Upper lobe of right lung (tissue), 1 donor: ENCODE results near the gene PVALB. TPM values are rescaled to one million over a fixed set of nuclear protein-coding genes. Genes with fewer than 3 reads are reported as not detected.

ENCODE experiments used
- ATAC-seq: fragments of 200-7000 bp; cut with Tn5 transposase; one replicate; pipeline ENCODE4 v1.9.1; 2020; ENCODE audit warnings: mild to moderate bottlenecking, moderate library complexity
- DNase-seq: peaks from one replicate; pipeline ENCODE4 v3.0.0-alpha.2; 2020
- H3K27ac ChIP-seq: fragments of 200-600 bp; one replicate; pipeline ENCODE4 v1.8.0; 2022
- H3K27me3 ChIP-seq: fragments of 200-600 bp; one replicate; pipeline ENCODE4 v1.8.0; 2022; ENCODE audit warnings: mild to moderate bottlenecking
- H3K36me3 ChIP-seq: fragments of 200-600 bp; one replicate; pipeline ENCODE4 v1.8.0; 2022
- H3K4me1 ChIP-seq: fragments of 200-600 bp; one replicate; pipeline ENCODE4 v1.8.0; 2022
- H3K4me3 ChIP-seq: fragments of 200-600 bp; one replicate; pipeline ENCODE4 v1.8.0; 2022; ENCODE audit warnings: mild to moderate bottlenecking
- H3K9me3 ChIP-seq: fragments of 200-600 bp; one replicate; pipeline ENCODE4 v1.8.0; 2022
- intact Hi-C: fragments of 100-400 bp; cut with DNase I; formaldehyde crosslinking; loops from one replicate; pipeline ENCODE4 v1.11.0; 2022
- long read RNA-seq: library from polyadenylated mRNA; unstranded; transcript quantifications from one replicate; pipeline ENCODE4 v2.0.0, GENCODE V29; 2021
- total RNA-seq: library from RNA; stranded (reverse); fragmentation: NEBNext Ultra II Directional; extraction: Animal tissue kit (Norgen Biotek cat#: 25700); gene quantifications from one replicate; pipeline ENCODE4 v1.2.1, GENCODE V29; 2021
- TF ChIP-seq, protein P1 (sequence below): fragments of 200-600 bp; IDR thresholded peaks from one replicate; pipeline ENCODE4 v1.8.0; 2022; ENCODE audit warnings: antibody characterized with exemption
- donor health status: DM: no; HTN: yes; CAD: no; lungs with severe emphysema.

The PVALB gene, protein sequence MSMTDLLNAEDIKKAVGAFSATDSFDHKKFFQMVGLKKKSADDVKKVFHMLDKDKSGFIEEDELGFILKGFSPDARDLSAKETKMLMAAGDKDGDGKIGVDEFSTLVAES
- total RNA-seq, result 2.5 TPM
- long read RNA-seq, partial matches to known transcripts, result 0 of 2 reads
- long read RNA-seq, other reads (novel, unspliced or antisense), result 0 of 2 reads

DNA sequence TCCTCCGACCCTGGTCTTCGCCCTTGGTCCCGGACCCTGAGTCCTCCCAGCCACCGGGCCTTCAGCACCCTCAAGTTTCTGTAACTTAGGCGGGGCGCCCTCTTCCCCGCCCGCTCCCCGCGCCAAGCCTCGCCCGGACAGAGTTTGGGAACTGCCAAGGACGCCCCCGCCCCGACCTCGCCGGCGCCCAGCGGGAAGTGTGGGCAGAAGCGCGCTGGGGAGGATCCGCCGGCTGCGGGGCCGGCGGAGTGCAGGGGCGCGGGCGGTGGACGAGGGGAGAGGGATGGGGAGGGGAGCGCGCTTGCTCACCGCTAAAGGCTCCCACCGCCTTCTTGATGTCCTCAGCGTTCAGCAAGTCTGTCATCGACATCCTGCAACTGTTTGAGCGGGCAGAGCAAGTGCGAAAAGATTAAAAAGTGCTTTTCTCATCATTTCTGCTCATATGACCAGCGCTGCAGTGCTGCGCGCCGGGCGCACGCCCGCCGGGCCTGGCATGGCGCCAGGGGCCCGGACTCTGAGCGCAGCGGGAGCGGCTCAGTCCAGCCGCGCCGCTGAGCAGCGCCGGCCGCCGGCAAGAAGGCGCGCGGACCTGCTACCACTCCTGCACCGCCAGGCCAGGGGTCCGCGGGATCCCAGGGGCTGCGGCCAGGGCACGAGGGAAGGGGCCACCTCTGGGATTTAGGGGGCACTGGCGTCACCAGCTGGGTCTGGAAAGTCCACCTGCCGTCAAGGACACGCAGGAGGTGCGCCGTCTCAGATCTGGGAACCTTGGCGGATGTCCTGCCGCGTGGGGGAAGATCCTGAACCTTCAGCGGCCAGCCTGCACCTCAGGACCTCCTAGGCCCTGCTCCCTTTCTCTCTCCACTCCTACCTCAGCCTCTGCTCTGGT is at the start of gene PVALB:
PVALB (minus strand) TSS at position 400 of the 889 bp plus-strand sequence; CDS start at position 370, 30 bp downstream.
- DNase-seq, result no peak

DNA sequence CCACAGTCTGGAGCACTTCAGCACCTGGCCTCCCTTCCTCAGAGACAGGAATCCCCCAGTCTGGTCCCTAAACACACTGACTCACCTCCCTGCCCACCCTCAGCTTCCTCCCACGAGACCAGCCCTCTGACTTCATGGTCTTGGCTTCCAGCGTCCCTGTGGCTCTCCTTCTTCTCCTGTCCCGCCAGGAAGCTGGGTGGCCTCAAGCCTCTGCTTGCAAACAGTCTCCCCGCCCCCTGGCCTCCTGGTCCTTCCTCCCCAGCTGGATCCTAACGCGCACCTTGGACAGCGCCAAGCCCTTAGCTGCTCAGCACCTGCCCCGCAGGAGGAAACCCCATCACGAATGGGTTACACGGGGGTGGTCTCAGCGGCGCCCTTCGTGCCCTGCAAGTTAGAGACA is 48.5 kb upstream of the PVALB start:
- DNase-seq (peak; percentile 64), ATAC-seq (no peak)
- intact Hi-C loops, result no loop called here
- Histone ChIP-seq H3K4me1 (peaks cover 7% of the 10 kb centered on the region), H3K4me3 (no peak overlapping the region), H3K27me3 (no peaks in the 10 kb centered on the region), H3K9me3 (no peaks in the 10 kb centered on the region), H3K36me3 (no peaks in the 10 kb centered on the region), H3K27ac (no peak overlapping the region)
- TF ChIP-seq, protein P1, sequence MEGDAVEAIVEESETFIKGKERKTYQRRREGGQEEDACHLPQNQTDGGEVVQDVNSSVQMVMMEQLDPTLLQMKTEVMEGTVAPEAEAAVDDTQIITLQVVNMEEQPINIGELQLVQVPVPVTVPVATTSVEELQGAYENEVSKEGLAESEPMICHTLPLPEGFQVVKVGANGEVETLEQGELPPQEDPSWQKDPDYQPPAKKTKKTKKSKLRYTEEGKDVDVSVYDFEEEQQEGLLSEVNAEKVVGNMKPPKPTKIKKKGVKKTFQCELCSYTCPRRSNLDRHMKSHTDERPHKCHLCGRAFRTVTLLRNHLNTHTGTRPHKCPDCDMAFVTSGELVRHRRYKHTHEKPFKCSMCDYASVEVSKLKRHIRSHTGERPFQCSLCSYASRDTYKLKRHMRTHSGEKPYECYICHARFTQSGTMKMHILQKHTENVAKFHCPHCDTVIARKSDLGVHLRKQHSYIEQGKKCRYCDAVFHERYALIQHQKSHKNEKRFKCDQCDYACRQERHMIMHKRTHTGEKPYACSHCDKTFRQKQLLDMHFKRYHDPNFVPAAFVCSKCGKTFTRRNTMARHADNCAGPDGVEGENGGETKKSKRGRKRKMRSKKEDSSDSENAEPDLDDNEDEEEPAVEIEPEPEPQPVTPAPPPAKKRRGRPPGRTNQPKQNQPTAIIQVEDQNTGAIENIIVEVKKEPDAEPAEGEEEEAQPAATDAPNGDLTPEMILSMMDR, result no peak

More for the DNA sequence above, at the start of gene PVALB:
- TF ChIP-seq, protein P1, result no peak
- Histone ChIP-seq H3K4me1 (peaks cover 14% of the 10 kb centered on the region), H3K27me3 (peaks cover 70% of the 10 kb centered on the region), H3K36me3 (no peaks in the 10 kb centered on the region), H3K27ac (no peak within 1 kb of the TSS), H3K9me3 (no peaks in the 10 kb centered on the region), H3K4me3 (peak within 1 kb of the TSS; percentile 36)
- peak; percentile 80 for ATAC-seq
- intact Hi-C loops, result no loop called here

DNA sequence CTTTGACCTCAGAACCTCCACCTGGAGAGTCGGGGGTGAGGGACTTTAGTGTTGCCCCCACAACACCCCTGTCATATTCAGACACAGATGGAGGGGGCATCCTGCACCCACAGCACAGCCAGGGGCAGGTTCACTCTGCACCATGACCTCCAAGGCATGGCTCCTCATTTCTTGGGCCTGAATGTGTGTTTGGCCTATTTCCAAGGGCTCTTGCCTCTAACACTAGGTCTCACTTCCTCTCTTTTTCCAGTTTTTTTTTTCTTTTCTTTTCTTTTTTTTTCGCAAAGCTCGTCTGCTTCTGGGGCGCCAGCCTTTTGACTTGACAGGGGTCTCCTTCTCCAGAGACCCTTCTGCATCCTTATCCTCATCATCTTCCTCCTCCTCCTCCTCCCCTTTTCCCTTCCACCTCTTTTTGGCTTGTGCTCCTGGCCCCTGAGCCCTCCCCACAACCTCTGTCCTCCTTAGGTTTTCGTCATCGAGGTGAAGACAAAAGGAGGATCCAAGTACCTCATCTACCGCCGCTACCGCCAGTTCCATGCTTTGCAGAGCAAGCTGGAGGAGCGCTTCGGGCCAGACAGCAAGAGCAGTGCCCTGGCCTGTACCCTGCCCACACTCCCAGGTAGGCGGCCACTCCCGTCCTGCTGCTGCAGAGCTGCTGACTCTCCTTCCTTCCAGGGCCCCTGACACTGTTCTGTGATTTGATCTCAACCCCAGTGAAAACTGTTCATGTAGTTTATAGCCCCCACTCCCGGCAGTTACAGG is 47.8 kb upstream of the PVALB start:
- Histone ChIP-seq H3K4me3 (no peak overlapping the region), H3K27me3 (no peaks in the 10 kb centered on the region), H3K4me1 (peaks cover 10% of the 10 kb centered on the region), H3K9me3 (no peaks in the 10 kb centered on the region), H3K27ac (no peak overlapping the region), H3K36me3 (no peaks in the 10 kb centered on the region)
- intact Hi-C loops, result no loop called here
- DNase-seq (peak; percentile 57), ATAC-seq (no peak)
- TF ChIP-seq, protein P1, result no peak

DNA sequence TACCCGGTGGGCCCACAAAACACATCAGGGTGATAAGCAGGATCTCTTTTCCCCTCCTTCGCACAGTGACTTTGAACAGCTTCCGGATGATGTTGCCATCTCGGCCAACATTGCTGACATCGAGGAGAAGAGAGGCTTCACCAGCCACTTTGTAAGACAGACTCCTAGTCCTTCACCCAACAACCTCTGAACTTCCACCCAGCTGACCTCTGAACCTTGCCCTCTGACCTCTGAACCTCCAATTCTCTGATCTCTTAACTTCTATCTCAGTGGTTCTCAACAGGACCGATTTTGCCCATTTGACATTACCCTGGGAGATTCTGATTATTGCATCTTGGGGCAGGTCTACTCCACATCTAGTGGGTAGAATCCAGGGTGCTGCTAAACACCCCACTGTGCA is 47.1 kb upstream of the PVALB start:
- TF ChIP-seq, protein P1, result no peak
- H3K9me3 ChIP-seq, result no peaks in the 10 kb centered on the region
- DNase-seq (no peak), ATAC-seq (no peak)
- peaks cover 10% of the 10 kb centered on the region for H3K4me1 ChIP-seq
- no peaks in the 10 kb centered on the region for H3K27me3 ChIP-seq
- intact Hi-C loops, result no loop called here
- H3K27ac ChIP-seq, result no peak overlapping the region
- H3K4me3 ChIP-seq, result no peak overlapping the region
- no peaks in the 10 kb centered on the region for H3K36me3 ChIP-seq

DNA sequence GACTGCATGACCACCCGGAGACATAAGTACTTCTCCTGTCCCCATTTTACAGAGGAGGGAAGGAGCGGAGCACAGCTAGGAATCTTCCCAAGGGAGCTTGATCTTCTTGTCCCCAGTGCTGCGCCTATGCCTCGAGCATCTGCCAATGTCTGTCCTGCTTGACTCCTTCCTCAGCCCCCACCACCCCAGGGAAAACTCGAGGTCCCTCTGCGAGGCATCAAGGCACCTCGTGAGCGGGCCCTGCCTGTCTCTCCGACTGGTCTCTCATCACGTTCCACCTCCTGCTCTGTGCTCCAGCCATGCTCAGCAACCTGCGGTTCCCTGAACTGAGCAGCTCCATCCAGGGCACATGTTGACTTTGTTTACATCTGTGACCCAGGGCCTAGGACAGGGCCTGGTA is 46.4 kb upstream of the PVALB start:
- H3K9me3 ChIP-seq, result no peaks in the 10 kb centered on the region
- no peaks in the 10 kb centered on the region for H3K27me3 ChIP-seq

More for the DNA sequence above, 46.4 kb upstream of the PVALB start:
- peak; percentile 50 for DNase-seq
- Histone ChIP-seq H3K4me1 (peaks cover 10% of the 10 kb centered on the region), H3K27ac (no peak overlapping the region), H3K36me3 (no peaks in the 10 kb centered on the region), H3K4me3 (no peak overlapping the region)
- no peak for ATAC-seq
- intact Hi-C loops, result no loop called here
- TF ChIP-seq, protein P1, result no peak
